AG04450 (cell line): ENCODE measurements around the gene ARFGEF3. TPM values are rescaled to one million over a fixed set of nuclear protein-coding genes. Genes with fewer than 3 reads are reported as not detected.

Source experiments
- CTCF ChIA-PET: fragments of 300-600, 350-600 bp; formaldehyde crosslinking; extraction: SDS; loops from one replicate; lab custom pipeline; 2022; ENCODE audit warnings: antibody characterized with exemption, inconsistent platforms; lab: Charles Lee
- POLR2A ChIA-PET: fragments of 350-600 bp; formaldehyde crosslinking; extraction: SDS; loops from one replicate; lab custom pipeline; 2021; ENCODE audit warnings: antibody characterized with exemption, inconsistent platforms; lab: Yijun Ruan, JAX
- DNase-seq: peaks from one replicate; pipeline ENCODE4 v3.0.0-alpha.2; 2011; ENCODE audit warnings: low read depth, low spot score
- H3K27ac ChIP-seq: one replicate; pipeline ENCODE4 v1.5.1; 2012; ENCODE audit warnings: low read depth, low read length, control low read depth
- H3K27me3 ChIP-seq: one replicate; pipeline ENCODE4 v1.6.0; 2012; ENCODE audit warnings: low read length; ENCODE audit not compliant: control insufficient read depth, insufficient read depth
- H3K4me3 ChIP-seq: 2 replicates; pipeline ENCODE4 v1.5.1; 2011; ENCODE audit warnings: mild to moderate bottlenecking, low read depth, low read length, control low read depth
- H3K9me3 ChIP-seq: 2 replicates; pipeline ENCODE4 v1.5.1; 2012; ENCODE audit warnings: low read length; ENCODE audit not compliant: control insufficient read depth, insufficient read depth
- CTCF ChIP-seq: IDR thresholded peaks from 2 replicates; pipeline ENCODE4 v1.5.1; 2011; ENCODE audit warnings: low read depth, low read length, control low read depth, inconsistent platforms
- polyA plus RNA-seq: library from polyadenylated mRNA; depleted of rRNA; stranded (reverse); fragments of >200 nt; gene quantifications from 2 replicates; pipeline ENCODE4 v1.2.3, GENCODE V29; 2011

Gene ARFGEF3
- polyA plus RNA-seq, 1 experiment = 0.02 TPM

GRCh38 chr6:138250053-138250452 lies 88.3 kb downstream of the ARFGEF3 start:
- POLR2A ChIA-PET = no interaction called here

GRCh38 chr6:138250513-138251247 lies 88.9 kb downstream of the ARFGEF3 start:
- CTCF ChIA-PET = no interaction called here
- no peak overlapping the region for H3K27ac ChIP-seq
- H3K27me3 ChIP-seq = no peaks in the 10 kb centered on the region
- no peaks in the 10 kb centered on the region for H3K9me3 ChIP-seq
- no peak for TF ChIP-seq CTCF
- DNase-seq = no peak
- no peak overlapping the region for H3K4me3 ChIP-seq
- POLR2A ChIA-PET = no interaction called here

More at GRCh38 chr6:138250053-138250452, 88.3 kb downstream of the ARFGEF3 start:
- no peak for DNase-seq
- Histone ChIP-seq H3K4me3 (no peak overlapping the region), H3K9me3 (no peaks in the 10 kb centered on the region), H3K27ac (no peak overlapping the region), H3K27me3 (no peaks in the 10 kb centered on the region)
- TF ChIP-seq CTCF = no peak
- CTCF ChIA-PET = no interaction called here

DNA sequence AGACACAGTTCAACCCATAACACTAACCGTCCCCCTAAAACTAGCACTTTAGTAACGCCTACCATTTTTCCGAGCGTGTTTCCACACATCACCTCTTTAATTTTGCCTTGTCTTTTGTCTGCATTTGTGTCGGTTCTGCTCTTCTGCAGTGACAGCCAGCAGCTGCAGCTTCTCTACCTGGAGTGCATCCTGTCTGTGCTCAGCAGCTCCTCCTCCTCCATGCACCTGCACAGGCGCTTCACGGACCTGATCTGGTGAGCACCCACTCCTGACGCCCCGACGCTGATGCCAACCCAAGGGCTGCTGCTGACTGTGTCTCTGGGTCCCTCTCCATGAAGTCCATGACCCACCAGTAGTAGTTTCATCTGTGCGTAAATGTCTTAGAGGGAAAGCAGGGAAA lies 92.0 kb downstream of the ARFGEF3 start:
- Histone ChIP-seq H3K9me3 (no peaks in the 10 kb centered on the region), H3K27me3 (no peaks in the 10 kb centered on the region), H3K27ac (no peak overlapping the region), H3K4me3 (no peak overlapping the region)
- DNase-seq = no peak
- POLR2A ChIA-PET = no interaction called here
- CTCF ChIA-PET = no interaction called here
- no peak for TF ChIP-seq CTCF

DNA sequence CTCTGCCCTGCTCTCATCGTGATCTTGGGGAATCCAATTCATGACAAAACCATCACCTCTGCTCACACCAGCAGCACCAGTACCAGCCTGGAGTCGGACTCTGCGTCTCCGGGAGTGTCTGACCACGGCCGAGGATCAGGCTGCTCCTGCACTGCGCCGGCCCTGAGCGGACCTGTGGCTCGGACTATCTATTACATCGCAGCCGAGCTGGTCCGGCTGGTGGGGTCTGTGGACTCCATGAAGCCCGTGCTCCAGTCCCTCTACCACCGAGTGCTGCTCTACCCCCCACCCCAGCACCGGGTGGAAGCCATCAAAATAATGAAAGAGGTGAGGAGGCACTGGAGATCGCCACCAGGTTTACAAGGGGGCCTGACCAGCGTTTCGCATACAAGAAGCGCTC lies 93.7 kb downstream of the ARFGEF3 start:
- H3K4me3 ChIP-seq = no peak overlapping the region
- POLR2A ChIA-PET = no interaction called here
- CTCF ChIA-PET = no interaction called here
- TF ChIP-seq CTCF = no peak
- H3K27me3 ChIP-seq = peaks cover 4% of the 10 kb centered on the region
- no peaks in the 10 kb centered on the region for H3K9me3 ChIP-seq
- H3K27ac ChIP-seq = no peak overlapping the region
- no peak for DNase-seq

DNA sequence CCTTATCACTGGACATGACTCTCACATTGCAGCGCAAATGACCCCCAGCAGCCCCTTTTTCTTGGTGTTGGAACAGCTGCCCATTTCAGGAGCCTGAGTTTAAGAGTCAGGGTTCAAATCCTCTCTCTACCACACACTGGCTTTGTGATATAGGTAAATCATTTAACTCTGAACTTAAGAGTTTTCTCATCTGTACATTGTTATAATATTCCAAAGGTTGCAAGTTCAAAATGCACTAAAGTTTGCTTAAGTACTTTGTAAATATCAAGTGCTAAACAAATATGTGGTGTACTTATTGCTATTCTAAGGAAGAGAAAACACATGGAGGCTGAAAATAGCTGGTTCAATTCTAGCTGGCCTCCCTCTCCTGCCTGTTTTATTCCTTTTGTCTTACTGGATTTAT lies 95.9 kb downstream of the ARFGEF3 start:
- TF ChIP-seq CTCF = no peak
- peaks cover 4% of the 10 kb centered on the region for H3K27me3 ChIP-seq
- H3K27ac ChIP-seq = no peak overlapping the region
- no peak for DNase-seq
- no peak overlapping the region for H3K4me3 ChIP-seq
- ChIA-PET CTCF (no interaction called here), POLR2A (no interaction called here)
- no peaks in the 10 kb centered on the region for H3K9me3 ChIP-seq
